GM12801 (cell line): Measurements from ENCODE around the gene MAPK14.

Experiments used
- CTCF ChIP-seq: IDR thresholded peaks from one replicate; pipeline ENCODE4 v1.5.1; 2011; ENCODE audit warnings: control low read depth; ENCODE audit not compliant: insufficient read length; ENCODE audit errors: extremely low read depth

MAPK14 gene

GRCh38 chr6:36032261-36032660 lies 4.7 kb downstream of the MAPK14 start:
- no peak for TF ChIP-seq CTCF

- TF ChIP-seq CTCF: no peak
Observed at GRCh38 chr6:36033935-36034334, 6.3 kb downstream of the MAPK14 start.

GRCh38 chr6:36034441-36034840 lies 6.8 kb downstream of the MAPK14 start:
- no peak for TF ChIP-seq CTCF

- TF ChIP-seq CTCF: no peak
Observed at GRCh38 chr6:36035225-36035624, 7.6 kb downstream of the MAPK14 start.

GRCh38 chr6:36038120-36038876 lies 10.7 kb downstream of the MAPK14 start:
- no peak for TF ChIP-seq CTCF

GRCh38 chr6:36039112-36039511 lies 11.5 kb downstream of the MAPK14 start:
- TF ChIP-seq CTCF: no peak

GRCh38 chr6:36040958-36041357 lies 13.3 kb downstream of the MAPK14 start:
- no peak for TF ChIP-seq CTCF
